GM18858 (cell line): Measurements from ENCODE around the gene RNF157.
A peak's percentile ranks its signal among the peaks of the same experiment; 100 is the strongest.
"Not testable (repeated sequence)": the region's sequence is repeated elsewhere in the genome, so short reads cannot be mapped to it uniquely, and the experiment has no call there.

ENCODE experiments used
- ATAC-seq: cut with Tn5 transposase; IDR thresholded peaks from one replicate; pipeline ENCODE4 v1.9.1; 2021; ENCODE audit not compliant: unreplicated experiment

RNF157 gene

GRCh38 chr17:76255801-76256429 is 15.6 kb upstream of the RNF157 start:
- no peak for ATAC-seq

DNA sequence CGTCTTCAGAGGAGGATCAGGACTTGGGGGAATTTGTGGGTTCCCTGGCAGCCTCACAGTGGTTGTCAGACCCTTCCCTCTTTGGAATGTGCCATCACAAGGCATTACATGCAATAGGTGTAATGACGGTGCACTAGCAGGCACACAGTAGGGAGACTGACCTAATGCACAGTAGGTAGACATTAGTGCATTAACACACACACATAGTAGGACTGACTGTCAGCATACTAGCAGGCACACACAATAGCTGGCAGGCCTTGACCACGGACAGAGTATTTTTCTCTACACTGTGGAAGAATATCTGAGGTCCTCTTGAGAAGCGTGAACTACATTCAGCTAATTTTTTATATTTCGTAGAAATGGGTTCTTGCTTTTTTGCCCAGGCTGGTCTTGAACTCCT is 14.0 kb upstream of the RNF157 start:
- no peak for ATAC-seq

GRCh38 chr17:76253841-76254240 is 13.5 kb upstream of the RNF157 start:
- no peak for ATAC-seq

DNA sequence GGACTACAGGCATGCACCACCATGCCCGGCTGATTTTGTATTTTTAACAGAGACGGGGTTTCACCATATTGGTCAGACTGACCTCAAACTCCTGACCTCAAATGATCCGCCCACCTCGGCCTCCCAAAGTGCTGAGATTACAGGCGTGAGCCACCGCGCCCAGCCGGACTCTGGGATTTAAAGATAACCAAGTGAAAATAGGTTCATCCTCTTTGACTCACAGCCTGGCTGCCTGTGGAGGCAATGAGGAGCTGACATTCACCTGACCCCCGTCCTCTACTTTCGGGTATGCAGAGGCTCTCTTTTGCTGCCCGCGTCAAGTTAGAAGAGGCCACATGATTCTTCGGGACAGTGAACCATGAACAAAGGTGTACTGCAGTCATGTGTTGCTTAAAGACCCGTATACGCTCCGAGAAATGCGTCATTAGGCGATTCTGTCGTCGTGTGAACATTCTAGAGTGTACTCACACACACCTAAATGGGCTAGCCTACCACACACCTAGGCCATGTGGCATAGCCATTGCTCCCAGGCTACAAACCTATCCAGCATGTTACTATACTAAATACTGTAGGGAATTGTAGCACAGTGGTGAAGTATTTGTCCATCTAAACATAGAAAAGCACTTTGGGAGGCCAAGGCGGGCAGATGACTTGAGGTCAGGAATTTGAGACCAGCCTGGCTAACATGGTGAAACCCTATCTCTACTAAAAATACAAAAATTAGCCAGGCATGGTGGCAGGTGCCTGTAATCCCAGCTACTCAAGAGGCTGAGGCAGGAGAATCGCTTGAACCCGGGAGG is 12.9 kb upstream of the RNF157 start:
- ATAC-seq, result not testable (repeated sequence)

DNA sequence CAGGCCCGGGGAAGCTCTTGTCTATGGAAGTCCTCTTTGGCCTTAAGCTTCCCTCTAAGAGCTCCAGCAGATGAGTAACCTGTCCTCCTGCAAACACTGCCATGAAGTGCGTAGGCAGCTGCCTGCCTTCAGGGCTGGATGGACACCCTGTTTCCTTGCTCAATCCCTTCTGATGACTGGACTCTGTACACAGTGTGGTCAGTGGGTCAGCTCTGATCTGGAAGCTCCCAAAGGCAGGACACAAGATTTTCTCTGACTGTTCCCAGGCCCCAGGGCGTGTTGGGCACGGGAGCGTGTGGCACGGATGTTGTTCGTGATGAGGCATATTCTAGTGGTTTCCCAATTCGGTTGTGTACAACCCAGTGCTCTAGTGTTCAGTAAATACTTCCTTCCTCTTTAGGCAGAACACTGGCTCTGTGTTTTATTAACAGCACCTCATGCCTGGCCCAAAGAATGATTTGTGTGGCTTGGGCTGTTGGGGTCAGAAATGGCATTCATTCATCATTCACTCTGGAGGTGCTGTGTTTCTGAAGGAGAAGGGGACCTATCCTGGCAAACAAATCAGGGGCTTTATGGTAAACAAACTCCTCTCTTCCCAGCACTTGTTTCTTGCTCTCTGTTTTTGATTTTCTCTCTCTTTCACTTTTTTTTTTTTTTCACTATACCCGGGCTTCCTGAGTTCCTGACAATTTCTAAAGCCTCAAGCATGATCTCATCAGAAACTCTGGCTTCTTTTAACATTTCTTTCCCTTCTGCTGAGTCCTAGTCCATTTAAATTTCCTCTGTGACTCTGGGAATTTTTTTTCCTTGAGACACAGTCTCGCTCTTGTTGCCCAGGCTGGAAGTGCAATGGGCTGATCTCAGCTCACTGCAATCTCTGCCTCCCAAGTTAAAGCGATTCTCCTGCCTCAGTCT is 12.0 kb upstream of the RNF157 start:
- no peak for ATAC-seq

- no peak for ATAC-seq
These were observed 11.3 kb upstream of the RNF157 start for GRCh38 chr17:76251478-76252039.

- ATAC-seq, result no peak
These were observed 9.8 kb upstream of the RNF157 start for GRCh38 chr17:76250141-76250540.

- ATAC-seq, result no peak
These were observed 7.9 kb upstream of the RNF157 start for GRCh38 chr17:76248013-76248782.

DNA sequence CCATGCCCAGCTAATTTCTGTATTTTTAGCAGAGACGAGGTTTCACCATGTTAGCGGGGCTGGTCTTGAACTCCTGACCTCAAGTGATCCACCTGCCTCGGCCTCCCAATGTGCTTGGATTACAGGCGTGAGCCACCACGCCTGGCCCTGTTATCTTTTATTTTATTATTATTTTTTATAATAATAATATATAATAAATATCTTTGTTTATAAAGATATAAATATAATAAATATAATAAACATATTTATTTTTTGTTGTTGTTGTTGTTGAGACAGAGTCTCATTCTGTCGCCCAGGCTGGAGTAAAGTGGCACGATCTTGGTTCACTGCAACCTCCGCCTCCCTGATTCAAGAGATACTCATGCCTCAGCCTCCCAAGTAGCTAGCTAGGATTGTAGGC is 7.0 kb upstream of the RNF157 start:
- no peak for ATAC-seq

GRCh38 chr17:76246080-76247066 is 6.1 kb upstream of the RNF157 start:
- peak; percentile 95 for ATAC-seq

DNA sequence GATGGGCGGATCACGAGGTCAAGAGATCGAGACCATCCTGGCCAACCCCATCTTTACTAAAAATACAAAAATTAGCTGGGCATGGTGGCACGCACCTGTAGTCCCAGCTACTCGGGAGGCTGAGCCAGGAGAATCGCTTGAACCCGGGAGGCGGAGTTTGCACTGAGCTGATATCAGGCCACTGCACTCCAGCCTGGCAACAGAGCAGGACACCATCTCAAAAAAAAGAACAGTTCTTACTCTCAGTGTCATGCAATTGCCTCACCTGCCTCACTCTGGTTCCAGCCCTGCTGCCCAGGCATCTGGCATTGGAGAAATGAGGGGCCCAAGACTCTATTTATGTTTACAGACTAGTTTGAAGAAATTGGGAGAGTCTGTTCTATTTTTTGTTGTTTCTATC is 4.4 kb upstream of the RNF157 start:
- not testable (repeated sequence) for ATAC-seq

- no peak for ATAC-seq
These were observed 3.8 kb upstream of the RNF157 start for GRCh38 chr17:76243826-76244679.

- no peak for ATAC-seq
These were observed 1.5 kb upstream of the RNF157 start for GRCh38 chr17:76241691-76242255.

DNA sequence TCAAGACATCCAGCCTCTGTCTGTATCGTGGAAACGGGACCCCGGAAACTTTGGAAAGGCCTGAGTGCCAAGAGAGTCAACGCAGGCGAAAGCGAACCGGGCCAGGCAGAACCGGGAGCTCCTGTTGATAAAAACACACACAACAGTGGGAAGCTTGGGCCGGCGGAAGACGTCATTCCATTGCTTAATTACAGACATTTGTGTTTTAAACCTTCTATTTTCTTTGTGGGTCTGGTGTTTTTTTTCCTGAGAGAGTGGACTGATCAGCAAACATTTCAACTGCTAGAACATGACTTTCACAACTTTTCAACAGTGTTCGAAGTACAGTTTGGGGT is 878 bp upstream of the RNF157 start:
- no peak for ATAC-seq

- no peak for ATAC-seq
These were observed 587 bp downstream of the RNF157 start for GRCh38 chr17:76239538-76240274.

DNA sequence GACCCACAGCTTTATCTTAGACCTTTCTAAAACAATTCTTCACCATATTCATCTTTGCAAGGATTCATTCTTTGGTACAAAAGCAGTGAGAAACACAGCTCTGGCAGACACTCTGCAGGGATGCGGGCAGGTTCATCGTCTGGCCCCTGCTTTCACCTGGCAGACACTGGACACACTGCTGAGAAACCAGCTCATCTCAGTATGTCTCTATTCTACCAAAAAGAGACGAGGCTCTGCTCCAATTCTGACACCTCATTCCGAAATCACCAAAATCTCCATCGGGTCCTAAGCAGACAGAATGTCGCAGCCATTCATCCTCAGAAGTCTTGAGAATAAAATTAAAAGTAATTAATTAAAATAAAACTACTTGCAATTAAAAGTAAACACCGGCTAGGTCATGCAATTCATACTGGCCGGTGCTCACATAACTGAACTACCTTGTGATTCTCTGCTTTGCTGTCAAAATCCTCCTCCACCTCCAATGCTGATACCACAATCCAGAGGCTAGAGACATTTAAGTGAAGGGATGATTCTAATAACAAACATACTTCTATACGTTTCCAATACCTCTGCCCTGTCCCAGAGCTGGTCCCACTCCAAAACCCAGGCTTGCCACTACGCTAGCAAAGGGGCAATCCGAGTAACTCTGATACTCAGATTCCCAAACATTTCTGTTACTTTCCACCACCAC is 1.3 kb downstream of the RNF157 start:
- no peak for ATAC-seq

GRCh38 chr17:76237859-76238313 is 2.4 kb downstream of the RNF157 start:
- no peak for ATAC-seq
